SHP77 (cell line): ENCODE measurements around the gene ASB13.

Source experiments
- DNase-seq, 2 experiments: peaks; one replicate each; lab custom pipeline; 2025; lab: John Stamatoyannopoulos, UW

The ASB13 gene

DNA sequence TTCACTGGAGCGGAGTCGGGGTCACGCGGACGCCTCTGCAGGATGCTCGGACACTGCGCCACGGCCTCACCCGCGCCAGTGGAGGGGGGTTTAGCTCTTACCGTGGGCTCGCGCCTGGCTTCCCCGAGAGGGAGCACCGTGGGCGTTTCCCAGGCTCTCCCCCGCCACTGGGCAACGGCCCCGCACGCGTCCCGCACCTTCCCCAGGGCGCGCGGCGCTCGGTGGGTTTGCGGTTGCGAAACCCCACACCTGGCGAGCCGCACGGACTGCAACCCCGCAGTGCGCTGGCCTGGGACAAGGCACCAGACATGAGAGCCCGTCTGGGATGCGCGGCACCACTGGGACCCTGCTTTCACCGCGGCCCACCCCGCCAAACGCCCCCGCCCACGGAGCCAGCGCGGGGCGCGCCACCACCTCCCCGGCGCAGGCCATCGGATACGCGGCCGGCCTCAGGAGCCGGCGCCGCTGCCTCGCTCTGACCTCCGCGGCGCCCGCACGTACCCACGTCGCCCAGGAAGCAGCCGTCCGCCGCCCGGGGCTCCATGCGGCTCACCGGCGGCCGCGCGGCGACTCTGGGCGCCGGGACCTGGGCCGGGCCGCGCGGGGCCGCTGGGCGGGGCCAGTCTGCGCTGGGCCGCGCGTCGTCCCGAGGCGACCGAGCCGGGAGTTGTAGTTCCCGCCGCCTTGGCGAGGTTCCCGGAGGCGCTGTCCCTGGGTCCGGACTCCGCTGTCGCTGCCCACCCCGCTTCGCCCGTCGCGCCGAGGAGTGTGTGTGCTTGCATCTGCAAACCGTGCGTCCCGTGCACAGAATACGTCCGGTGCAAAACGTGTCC, at the start of gene ASB13:
ASB13 (minus strand) TSS at position 588 of the 833 bp plus-strand sequence; CDS start at position 544, 44 bp downstream.
- DNase-seq: peak; percentile 32 to 44

- no peak for DNase-seq
Observed at GRCh38 chr10:5711642-5712041, 45.2 kb upstream of the ASB13 start.

DNA sequence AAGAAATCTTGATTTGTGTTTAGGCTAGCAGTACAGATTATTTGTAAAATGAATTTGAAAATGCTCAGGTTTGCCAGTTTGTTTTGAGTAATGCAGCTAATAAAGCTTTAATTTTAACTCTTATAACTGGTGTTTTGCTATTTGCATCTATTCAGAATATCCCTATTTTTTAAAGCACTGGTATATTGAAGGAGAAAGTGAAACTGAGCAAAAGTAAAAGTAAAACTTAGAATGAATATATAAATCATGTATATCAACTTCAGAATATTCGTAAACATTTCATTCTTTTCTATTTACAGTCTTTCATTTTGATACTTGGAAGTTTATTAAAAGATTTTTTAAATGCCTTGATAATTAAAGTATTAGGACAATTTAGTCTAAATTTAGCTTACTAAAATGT, 44.5 kb upstream of the ASB13 start:
- no peak for DNase-seq

GRCh38 chr10:5709865-5710264, 43.5 kb upstream of the ASB13 start:
- no peak for DNase-seq

- DNase-seq: no peak
Observed at GRCh38 chr10:5708356-5708755, 42.0 kb upstream of the ASB13 start.

DNA sequence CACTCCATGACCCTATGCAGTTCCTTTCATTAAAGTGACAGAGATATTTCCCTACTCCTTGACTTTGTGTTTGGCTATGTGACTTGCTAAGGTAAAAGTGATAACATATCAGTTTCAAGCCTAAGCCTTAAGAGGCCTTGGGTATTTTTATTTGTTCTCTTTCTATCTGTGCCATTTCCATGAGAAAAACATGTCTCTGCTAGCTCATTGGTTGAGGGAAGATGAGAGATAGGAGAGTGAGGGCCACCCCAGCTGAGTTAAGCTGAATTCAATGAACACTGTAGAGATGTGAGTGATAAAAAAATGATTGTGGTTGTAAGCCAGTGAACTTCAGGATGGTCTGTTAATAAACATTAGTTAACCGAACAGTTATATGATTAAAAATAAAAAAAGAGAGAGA, 31.7 kb upstream of the ASB13 start:
- no peak for DNase-seq

DNA sequence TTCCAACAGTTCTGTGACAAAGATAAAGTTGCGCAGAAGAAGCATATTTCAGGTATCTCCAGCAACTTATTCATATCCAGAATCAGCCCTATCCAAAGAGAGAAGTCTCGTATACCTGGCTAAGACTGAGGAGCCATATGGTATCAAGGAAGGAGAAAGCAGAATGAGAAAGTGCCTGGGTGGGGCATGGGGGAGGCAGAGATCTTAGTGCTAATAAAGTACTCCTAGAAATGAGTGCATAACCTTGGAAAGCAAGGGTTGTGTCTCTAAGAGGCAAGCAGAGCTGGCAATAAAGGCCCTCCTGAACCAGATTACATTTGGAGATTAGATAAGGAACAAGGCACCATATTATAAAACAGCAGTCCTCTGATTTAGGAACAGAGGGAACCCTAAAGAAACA, 30.9 kb upstream of the ASB13 start:
- no peak for DNase-seq

DNA sequence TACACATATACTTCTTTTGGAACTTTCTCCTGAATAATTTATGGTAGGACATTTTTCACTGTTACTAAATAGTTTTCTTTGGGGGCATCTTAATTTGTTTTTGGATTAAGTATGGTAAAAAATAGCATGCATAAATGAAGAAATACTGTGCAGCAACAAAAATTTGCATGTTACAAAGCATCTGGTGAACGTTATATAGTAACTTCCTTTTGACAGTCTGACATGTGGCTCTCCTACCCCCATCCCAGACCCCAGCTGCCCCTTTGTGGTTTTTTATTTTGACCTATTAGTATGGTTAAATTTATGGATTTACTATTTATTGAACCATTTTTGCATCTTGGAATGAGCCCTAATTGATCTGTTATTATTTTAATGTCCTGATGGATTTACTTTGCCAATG, 28.2 kb upstream of the ASB13 start:
- DNase-seq: no peak

DNA sequence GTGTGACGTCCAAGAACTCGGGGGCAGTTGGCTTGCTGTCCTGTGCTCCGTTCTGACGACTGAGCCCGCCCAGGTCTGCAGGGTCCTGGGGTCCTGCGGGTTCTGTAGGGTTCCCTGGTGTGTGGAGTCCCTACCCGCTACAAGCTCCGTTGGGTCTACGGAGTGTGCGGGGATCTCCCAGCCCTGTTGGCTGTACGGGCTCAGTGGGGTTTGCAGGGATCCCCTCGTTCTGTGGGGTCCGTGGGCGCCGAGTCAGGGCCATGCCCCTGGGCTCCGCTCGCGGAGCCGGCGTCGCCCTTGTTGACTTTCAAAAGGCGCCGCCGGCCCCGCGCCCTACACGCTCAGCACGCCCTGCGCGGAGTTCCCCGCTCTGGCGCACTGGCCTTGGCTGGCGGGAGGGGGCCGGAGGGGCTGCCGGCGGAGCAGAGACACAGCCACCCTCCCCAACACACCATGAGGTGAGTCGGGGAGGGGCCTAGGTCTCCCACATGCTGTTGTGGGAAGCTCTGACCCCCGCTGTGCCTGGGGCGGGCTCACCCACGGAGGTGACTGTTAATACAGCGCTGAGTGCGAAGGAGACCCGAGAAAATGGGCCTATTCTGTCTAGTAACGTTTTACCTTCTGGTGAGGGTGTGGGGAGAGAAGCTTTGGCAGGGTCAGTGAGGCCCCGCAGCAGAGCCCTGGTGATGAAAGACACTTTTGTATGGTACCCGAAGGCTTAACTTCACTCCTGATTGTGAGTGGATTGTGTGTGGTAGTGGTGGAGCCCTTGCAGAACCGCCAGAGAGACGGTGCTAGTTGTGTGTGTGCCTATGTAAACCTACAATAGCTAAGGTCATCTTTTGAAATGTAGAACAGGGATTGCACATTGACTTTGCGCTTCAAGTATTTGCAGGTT, 26.3 kb upstream of the ASB13 start:
- no peak for DNase-seq

GRCh38 chr10:5691786-5692185, 25.4 kb upstream of the ASB13 start:
- DNase-seq: no peak

DNA sequence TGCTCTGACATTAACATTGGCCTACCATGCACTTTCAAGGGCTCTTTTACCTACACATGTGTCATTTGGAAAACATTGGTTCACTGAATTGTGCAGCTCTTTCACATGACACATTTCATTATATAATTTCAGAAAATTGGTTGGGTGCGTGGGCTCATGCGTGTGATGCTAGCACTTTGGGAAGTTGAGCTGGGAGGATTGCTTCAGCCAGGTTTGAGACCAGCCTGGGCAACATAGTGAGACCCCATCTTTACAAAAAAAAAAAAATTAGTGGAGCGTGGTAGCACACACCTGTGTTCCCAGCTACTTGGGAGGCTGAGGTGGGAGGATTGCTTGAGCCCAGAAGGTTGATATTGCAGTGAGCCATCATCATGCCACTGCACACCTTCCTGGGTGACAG, 22.2 kb upstream of the ASB13 start:
- DNase-seq: no peak

GRCh38 chr10:5685764-5686240, 19.4 kb upstream of the ASB13 start:
- no peak for DNase-seq

GRCh38 chr10:5684971-5685763, 18.8 kb upstream of the ASB13 start:
- peak; percentile 29 to 32 for DNase-seq

DNA sequence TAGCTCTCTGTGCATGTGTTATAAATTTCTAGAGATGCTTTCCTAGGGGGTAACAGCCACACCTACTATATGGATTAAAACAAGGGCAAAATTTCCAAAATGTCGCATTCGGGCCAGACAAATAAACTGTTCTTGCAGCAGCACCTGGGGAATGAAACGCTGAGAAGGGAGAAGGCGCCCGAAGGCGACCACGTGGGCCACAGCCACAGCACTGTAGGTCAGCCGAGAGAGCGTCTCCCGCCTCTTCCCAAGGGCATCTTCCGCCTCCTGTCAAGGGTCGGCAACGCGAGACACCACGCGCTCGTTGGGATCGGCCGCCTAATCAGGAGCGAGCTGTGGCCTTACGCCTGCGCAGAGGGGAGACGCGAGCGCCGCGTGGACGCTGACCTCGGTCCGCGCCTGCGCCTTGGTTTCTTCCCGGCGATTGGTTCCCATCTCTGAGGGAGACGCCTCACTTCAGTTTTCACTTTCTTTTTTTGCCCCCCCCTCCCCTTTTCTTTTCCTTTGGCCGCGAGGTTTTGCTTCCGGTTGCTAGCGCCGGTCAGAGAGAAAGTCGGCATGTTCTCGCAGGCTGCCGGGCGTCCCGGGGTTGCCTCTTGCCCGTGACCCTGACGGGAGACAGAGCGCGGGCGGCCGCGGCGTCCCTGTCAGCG, 18.0 kb upstream of the ASB13 start, which contains the start of gene TASOR2:
TASOR2 (plus strand) TSS at position 521 of the 653 bp plus-strand sequence. CDS start 35,805 bp downstream, outside the sequence.
- peak; percentile 96 to 98 for DNase-seq

DNA sequence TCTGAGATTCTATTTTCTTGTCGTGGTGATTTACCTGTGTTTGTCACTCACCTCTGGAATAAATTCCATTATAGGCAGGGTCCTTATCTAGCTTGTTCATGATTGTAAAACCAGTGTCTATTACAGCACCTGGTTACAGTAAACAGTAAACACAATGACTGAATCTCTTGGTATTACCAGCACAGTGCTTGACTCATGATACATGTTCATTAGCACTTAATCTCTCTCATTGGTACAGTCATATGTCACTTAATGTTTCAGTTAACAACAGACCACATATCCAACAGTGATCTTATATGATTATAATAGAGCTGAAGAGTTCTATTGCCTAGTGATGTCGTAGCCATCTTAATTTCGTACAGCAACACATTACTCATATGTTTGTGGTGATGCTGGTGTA, 16.7 kb upstream of the ASB13 start:
- DNase-seq: no peak

- DNase-seq: no peak
Observed at GRCh38 chr10:5681930-5682329, 15.5 kb upstream of the ASB13 start.

GRCh38 chr10:5679606-5680005, 13.2 kb upstream of the ASB13 start:
- DNase-seq: no peak

- no peak for DNase-seq
Observed at GRCh38 chr10:5679037-5679435, 12.6 kb upstream of the ASB13 start.

DNA sequence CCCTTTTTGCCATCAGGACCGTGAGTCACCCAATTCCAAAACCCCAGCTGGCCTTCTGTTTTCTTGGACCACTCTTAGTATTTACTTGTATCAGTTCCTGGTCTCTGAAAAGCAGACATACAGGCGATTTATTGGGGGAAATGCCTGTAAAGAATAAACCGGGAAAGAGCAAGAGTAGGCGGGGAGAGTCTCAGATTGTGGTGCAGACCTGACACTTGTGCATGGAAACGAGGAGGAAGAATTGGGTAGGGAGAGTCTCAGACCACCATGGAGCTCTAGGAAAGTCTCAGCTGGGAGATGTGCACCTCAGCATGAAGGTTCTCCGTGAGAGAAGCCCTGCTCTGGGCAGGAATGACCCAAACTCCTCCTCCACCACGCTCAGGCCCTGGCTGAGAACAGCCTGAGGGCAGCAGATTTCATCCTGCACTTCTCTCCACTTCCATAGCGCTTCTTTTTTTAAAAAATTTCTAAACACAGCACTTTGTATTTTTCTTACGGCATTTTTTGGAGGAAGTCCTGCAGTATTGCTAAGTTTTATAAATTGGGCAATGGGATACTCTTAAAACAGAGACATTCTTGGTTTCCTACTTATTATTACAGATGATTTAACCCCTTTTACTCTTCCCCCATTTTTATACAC, 12.1 kb upstream of the ASB13 start:
- DNase-seq: no peak

GRCh38 chr10:5670662-5671375, 4.4 kb upstream of the ASB13 start:
- DNase-seq: no peak
